UCSD-AML1 (cell line): ENCODE measurements around the gene IP6K3.

ENCODE experiments used
- DNase-seq: peaks from one replicate; lab custom pipeline; 2025; ENCODE audit not compliant: unreplicated experiment; lab: John Stamatoyannopoulos, UW

IP6K3 gene

GRCh38 chr6:33746651-33747100 lies at the start of gene IP6K3:
IP6K3 (minus strand) TSS chr6:33746905; CDS start chr6:33735476, 11,429 bp downstream.
- no peak for DNase-seq

DNA sequence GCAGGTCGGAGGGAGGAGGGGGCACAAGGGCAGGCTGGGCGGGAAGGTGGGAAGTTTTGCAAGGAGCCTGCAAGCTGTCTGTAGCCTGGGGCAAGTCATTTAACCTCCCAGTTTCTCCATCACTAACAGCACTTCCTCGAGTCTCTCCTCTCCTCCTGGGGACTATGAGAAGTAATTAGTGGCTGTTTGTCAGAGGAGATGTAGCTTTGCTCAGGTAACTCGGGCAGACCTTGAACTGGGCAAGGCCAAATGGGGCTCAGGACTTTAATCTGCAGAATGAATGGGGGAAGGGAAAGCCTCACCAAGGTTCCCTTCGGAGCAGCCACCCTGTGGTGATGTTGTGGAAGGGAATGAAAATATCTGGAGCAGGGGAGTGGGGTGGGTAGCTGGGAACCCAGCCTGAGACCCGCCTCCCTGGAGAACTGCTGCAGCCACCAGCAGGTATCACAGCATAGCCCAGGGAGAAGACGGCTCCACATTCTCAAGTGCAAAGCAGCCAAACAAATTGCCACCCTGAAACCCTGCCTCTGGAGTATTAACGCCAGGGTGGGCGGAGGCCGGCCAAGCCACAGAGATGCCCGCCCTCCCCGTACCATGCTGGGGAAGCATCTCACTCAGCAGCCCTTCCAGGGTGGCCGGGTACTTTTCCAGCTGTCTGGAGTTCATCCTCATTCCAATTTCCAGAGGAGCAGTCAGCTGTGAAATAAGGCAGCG lies 48.4 kb upstream of the IP6K3 start:
- no peak for DNase-seq

DNA sequence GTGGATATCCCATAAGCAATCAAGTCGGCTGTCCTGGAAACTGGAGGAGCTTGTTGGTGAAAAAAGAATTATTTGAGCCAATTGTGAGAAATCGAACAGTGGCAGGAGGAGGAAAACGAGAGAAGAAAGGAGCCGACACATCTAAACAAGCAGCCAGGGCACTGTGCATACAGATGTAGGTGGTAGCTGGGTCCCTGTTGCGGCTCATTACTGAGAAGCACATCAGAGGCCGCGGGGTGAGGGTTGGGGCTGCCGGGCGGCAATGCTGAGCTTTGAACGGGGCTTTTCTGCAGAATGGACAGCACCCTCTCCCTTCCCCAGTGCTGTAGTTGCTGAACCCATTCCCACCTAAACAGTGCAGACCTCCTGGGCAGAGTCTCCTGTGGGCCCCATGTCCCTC lies 46.3 kb upstream of the IP6K3 start:
- DNase-seq: no peak

DNA sequence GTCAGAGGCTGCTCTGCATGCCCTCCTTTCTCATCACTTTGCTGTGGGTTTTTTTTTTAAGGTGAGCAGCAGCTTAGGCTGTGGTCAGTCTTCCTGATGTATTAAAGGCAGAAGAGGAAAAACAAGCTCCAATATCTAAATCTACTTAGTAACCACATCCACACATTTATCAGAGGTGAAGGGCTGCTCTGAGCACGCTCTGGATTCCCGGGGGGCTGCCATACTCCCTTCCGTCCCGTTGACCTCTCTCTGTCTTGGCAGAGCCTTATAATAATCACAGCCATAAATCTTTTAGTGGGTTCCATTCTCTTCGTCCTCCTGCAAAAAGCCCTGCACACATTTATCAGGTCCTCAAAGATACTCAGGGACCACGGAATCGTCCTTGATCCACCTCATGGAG lies 44.9 kb upstream of the IP6K3 start:
- no peak for DNase-seq

- no peak for DNase-seq
Observed at GRCh38 chr6:33790910-33791309, 44.2 kb upstream of the IP6K3 start.

- DNase-seq: no peak
Observed at GRCh38 chr6:33790379-33790778, 43.7 kb upstream of the IP6K3 start.

GRCh38 chr6:33789550-33789895 lies 42.8 kb upstream of the IP6K3 start:
- DNase-seq: no peak

DNA sequence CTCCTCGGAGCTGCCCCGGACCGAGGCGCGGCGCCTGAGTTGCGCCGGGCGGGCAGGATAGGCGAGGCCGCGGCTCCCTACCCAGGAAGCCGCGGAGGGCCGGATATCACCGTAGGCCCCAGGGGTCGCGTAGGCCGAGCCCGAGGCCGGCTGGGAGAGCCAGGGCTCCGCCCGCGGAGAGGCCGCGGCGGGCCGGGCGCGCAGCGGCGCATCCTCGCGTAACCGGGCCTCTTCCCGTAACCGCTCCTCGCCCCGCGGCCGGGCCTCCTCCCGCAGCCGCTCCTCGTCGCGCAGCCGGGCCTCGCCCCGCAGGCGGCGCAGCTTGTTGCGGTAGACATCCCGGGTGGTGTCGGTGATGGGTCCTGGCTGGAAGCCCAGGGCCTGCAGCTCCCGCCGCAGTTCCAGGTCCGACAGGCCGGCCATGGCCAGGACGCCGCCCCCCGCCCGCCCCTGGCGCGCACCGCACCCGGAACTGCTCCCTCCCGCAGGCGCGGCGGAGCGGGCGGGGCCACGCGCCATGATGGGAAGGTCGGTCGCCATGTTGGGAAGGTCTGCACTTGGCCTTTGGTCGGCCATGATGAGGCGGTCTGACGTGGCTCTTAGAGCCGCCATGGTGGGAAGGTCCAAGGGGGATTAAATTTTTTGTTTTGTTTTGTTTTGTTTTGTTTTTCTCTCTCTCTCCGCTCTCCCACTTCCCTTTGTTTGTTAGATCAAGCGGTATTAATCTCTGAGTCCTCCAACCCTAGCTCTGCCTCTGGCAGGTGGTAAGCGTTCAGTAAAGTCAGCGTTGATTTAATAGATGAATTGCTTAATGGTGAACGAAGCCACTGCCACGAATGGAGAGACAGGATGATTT lies 42.2 kb upstream of the IP6K3 start, which contains the start of gene LEMD2:
TSS of gene LEMD2 (minus strand) at position 437 of the 856 bp plus-strand sequence. CDS start at position 423, 14 bp downstream.
- DNase-seq: peak; percentile 93

- DNase-seq: peak; percentile 72
Observed at GRCh38 chr6:33787954-33788693, 41.4 kb upstream of the IP6K3 start.

- no peak for DNase-seq
Observed at GRCh38 chr6:33787346-33787953, 40.7 kb upstream of the IP6K3 start.

GRCh38 chr6:33786736-33787135 lies 40.0 kb upstream of the IP6K3 start:
- DNase-seq: no peak

DNA sequence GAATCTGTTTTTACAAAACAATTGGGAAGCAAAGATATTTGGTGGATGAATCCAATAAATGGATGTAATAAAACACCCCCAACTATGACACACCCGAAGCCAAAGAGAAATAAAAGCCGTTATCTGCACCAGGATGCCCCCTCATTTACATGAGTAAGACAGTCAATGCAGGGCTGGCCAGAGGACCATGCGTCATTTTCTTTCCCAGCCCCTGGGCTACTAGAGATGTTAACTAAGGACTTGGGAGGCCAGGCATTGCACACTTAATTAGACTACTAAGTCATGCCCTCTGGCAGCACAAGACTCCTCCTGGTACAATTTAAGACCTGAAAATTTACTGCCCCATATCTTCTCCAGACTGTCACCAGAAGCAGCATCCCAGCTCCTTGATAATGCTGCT lies 39.1 kb upstream of the IP6K3 start:
- DNase-seq: no peak

GRCh38 chr6:33784787-33785186 lies 38.1 kb upstream of the IP6K3 start:
- DNase-seq: no peak

DNA sequence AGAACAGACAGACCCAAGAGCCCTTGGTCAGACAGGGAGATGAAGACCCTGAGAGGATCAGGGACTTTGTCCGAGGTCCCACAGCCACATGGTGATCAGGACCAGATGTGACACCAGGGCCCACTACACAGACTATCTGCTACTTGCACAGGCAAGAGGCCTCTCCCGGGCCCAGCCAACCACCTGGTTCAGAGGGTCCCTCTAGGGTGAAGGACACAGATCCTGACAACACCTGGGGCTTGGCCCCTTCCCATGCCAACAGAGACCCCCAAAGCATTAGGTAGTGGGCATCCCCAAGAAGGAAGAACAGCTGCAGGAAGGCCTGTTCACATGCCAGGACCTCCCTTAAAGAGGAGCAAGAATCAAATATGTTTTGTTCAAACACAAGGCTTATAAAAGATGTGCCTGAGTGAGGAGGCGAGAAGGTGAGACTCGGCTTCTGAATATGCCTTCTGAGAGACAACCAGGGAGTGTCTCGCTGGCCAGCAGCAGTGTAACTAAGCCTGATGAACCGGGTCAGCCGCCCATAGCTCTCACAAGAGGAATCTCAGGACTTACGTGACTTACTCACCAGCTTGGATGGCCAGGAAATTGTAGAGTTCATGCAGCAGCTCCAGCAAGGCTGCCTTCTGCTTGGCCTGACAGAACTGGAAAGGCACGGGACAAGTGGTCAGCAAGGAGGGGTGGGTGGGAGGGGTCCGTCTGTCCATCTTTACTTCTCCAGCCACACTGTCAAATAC lies 37.2 kb upstream of the IP6K3 start:
- DNase-seq: no peak

- no peak for DNase-seq
Observed at GRCh38 chr6:33782561-33782960, 35.9 kb upstream of the IP6K3 start.

- no peak for DNase-seq
Observed at GRCh38 chr6:33781131-33781975, 34.6 kb upstream of the IP6K3 start.

GRCh38 chr6:33779895-33780294 lies 33.2 kb upstream of the IP6K3 start:
- no peak for DNase-seq

GRCh38 chr6:33779290-33779689 lies 32.6 kb upstream of the IP6K3 start:
- no peak for DNase-seq

GRCh38 chr6:33778444-33779121 lies 31.9 kb upstream of the IP6K3 start:
- DNase-seq: no peak
